SK-N-MC (cell line): ENCODE measurements around the gene HTATIP2.

ENCODE experiments used
- DNase-seq: peaks from one replicate; pipeline ENCODE4 v3.0.0-alpha.2; 2011; ENCODE audit warnings: low read depth, low spot score
- H3K27ac ChIP-seq: fragments of 200-600 bp; sonication (generic); 2 replicates; pipeline ENCODE4 v1.5.1; 2016; ENCODE audit warnings: mixed run types
- H3K36me3 ChIP-seq: fragments of 200-600 bp; sonication (generic); 2 replicates; pipeline ENCODE4 v1.6.1; 2017; ENCODE audit warnings: antibody characterized with exemption, low read length, mixed read lengths; ENCODE audit not compliant: insufficient read depth
- H3K4me3 ChIP-seq: fragments of 200-600 bp; sonication (generic); 2 replicates; pipeline ENCODE4 v1.5.1; 2016
- H3K9ac ChIP-seq: fragments of 200-600 bp; sonication (generic); 2 replicates; pipeline ENCODE4 v1.8.0; 2017; ENCODE audit warnings: mixed run types, mixed read lengths; ENCODE audit not compliant: insufficient read length
- H3K9me3 ChIP-seq: fragments of 200-600 bp; sonication (generic); 2 replicates; pipeline ENCODE4 v1.6.1; 2017; ENCODE audit warnings: low read depth, mild to moderate bottlenecking, antibody characterized with exemption, low read length, moderate library complexity, mixed read lengths
- EZH2 ChIP-seq: fragments of 200-600 bp; sonication (generic); IDR thresholded peaks from one replicate; pipeline ENCODE4 v1.6.1; 2017; ENCODE audit warnings: antibody characterized with exemption
- FOXP2 ChIP-seq: optimal IDR thresholded peaks from 2 replicates; pipeline ENCODE3; 2011; ENCODE audit warnings: mild to moderate bottlenecking, moderate library complexity; ENCODE audit not compliant: insufficient read depth; ENCODE audit errors: extremely low read length, control extremely low read depth
- POLR2AphosphoS5 ChIP-seq: IDR thresholded peaks from 2 replicates; pipeline ENCODE4 v1.6.1; 2012; ENCODE audit warnings: mild to moderate bottlenecking, low read depth, low read length, borderline replicate concordance

HTATIP2 gene

GRCh38 chr11:20363500-20364340, at the start of gene HTATIP2:
Gene HTATIP2 (plus strand): TSS chr11:20363714. CDS start chr11:20364238, 524 bp downstream.
- Histone ChIP-seq H3K27ac (no peak within 1 kb of the TSS), H3K9me3 (no peaks in the 10 kb centered on the region), H3K4me3 (no peak within 1 kb of the TSS), H3K9ac (no peak within 1 kb of the TSS), H3K36me3 (no peaks in the 10 kb centered on the region)
- no peak for DNase-seq
- no peak for TF ChIP-seq FOXP2

GRCh38 chr11:20315800-20316199, 47.7 kb upstream of the HTATIP2 start:
- DNase-seq, result no peak
- Histone ChIP-seq H3K36me3 (no peaks in the 10 kb centered on the region), H3K4me3 (no peak overlapping the region), H3K9ac (no peak overlapping the region), H3K9me3 (no peaks in the 10 kb centered on the region), H3K27ac (no peak overlapping the region)
- no peak for TF ChIP-seq POLR2AphosphoS5
- no peak for TF ChIP-seq FOXP2
- no peak for TF ChIP-seq EZH2

DNA sequence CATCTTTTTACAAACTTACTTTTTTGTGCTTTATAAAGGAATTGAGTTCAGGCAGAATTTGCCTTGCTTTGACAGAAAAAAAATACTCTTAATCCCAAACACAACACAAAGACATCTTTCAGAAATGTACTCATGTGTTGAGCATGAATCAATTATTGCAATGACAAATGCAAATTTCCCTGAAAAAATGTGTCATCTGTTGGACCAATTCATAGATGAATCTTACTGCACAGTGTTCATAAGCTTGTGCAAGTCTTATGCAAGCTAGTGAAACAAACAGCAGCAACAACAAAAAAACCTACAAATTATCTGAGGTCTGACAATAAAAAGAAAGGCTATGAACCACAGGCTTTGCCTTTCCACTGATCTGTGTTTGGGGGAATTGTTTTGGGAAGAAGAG, 42.3 kb upstream of the HTATIP2 start:
- no peak for TF ChIP-seq POLR2AphosphoS5
- TF ChIP-seq FOXP2, result no peak
- no peak for TF ChIP-seq EZH2
- DNase-seq, result no peak

DNA sequence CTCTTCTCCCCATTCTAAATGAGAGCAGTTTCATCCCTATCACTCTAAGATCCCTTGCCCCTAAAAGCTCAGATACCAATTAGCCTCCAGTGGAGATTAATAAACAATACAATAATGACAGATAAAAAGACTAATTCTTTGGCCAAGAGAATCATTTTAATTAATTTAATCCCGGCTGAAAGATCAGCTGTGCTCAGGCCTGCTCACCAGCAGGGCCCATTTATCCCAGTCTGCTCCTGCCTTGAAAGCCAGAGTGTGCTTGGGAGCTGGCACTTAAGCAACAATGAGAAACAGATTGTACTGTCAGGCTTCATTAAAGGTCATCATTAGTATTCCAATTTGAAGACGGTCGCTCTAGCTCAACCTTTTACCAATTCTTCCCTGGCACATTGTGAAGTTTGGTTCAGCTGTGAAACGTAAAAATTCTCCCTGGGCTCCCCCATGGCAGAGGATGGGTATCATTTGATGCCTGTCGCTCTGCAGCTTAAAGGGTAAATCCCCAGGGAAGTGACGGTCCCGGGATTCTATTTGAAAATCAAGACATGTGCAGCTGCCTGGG, 36.1 kb upstream of the HTATIP2 start:
- H3K9ac ChIP-seq, result no peak overlapping the region
- H3K9me3 ChIP-seq, result no peaks in the 10 kb centered on the region
- DNase-seq, result no peak
- H3K36me3 ChIP-seq, result no peaks in the 10 kb centered on the region
- TF ChIP-seq POLR2AphosphoS5 (no peak), EZH2 (no peak), FOXP2 (no peak)
- H3K4me3 ChIP-seq, result no peak overlapping the region
- no peak overlapping the region for H3K27ac ChIP-seq

More for the DNA sequence above, 42.3 kb upstream of the HTATIP2 start:
- no peak overlapping the region for H3K4me3 ChIP-seq
- no peaks in the 10 kb centered on the region for H3K9me3 ChIP-seq
- H3K36me3 ChIP-seq, result no peaks in the 10 kb centered on the region
- no peak overlapping the region for H3K9ac ChIP-seq
- no peak overlapping the region for H3K27ac ChIP-seq

- no peak for TF ChIP-seq POLR2AphosphoS5
- TF ChIP-seq EZH2, result no peak
- TF ChIP-seq FOXP2, result no peak
- no peak overlapping the region for H3K27ac ChIP-seq
- no peak overlapping the region for H3K4me3 ChIP-seq
- H3K9ac ChIP-seq, result no peak overlapping the region
- H3K9me3 ChIP-seq, result no peaks in the 10 kb centered on the region
- DNase-seq, result no peak
- no peaks in the 10 kb centered on the region for H3K36me3 ChIP-seq
Measured at GRCh38 chr11:20336056-20336455, 27.5 kb upstream of the HTATIP2 start.

DNA sequence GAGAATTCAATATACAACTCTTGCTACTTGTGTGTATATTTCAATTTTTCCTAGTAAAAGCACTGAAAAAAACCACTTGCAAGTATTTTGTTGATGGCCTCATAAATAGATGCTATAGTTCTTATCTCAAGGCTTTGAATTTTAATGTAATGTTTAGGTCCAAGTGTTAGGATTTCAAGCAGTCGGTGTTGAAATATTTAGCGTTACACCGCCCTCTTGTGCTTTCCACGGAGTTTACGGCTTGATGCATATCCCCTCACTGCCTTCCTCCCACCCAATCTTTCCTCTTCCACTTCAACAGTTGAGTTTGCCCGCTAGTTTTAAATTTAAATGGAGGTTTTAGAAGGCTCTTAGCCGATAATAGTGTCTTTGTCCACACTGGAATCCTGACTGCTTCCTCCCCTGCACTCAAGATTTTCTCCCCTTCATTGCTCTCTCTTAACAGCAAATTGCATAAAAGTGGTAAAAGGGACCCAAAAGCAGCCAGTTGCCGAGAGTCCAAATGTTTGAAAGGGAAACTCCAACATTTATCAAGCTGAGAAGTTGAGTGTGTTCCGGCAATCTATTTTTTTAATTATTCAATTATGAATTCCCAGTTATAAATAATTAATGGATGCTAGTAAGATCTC, 25.9 kb upstream of the HTATIP2 start:
- H3K27ac ChIP-seq, result no peak overlapping the region
- H3K9ac ChIP-seq, result no peak overlapping the region
- DNase-seq, result no peak
- H3K36me3 ChIP-seq, result no peaks in the 10 kb centered on the region
- TF ChIP-seq POLR2AphosphoS5, result no peak
- H3K9me3 ChIP-seq, result no peaks in the 10 kb centered on the region
- H3K4me3 ChIP-seq, result no peak overlapping the region

DNA sequence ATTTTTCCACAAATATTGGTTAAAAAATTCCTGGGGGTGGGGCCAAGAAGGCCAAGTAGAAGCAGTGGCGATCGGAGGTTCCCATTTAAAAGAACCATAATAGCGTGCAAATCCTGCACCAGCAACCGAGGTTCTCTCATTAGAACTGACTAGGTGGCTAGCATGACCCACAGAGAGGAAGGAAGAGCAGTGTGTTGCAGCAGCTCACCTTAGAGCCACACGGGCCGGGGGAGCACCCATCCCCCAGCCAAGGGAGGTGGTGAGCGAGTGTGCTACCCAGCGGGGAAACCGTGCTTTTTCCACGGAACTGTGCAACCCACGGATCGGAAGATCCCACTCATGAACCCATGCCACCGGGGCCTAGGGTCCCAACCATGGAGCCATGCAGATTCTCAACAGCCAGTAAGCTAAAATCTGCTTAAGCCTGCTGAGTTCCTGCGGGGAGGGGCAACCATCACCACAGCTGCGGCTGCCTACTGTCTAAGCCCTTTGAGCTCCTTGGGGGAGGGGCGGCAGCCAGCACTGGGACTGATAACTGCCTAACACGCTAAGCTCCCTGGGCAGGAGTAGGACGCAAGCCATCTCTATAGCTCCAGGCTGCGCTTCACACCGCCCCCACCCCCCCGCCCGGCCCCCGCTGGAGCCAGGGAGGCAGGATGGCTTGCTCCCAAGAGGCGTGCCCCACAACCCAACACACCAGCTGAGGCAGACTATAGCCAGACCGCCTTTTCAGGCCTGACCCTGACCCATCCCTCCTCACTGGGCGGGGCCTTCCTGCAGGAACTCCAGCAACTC, 21.0 kb upstream of the HTATIP2 start:
- Histone ChIP-seq H3K36me3 (no peaks in the 10 kb centered on the region), H3K9ac (no peak overlapping the region), H3K27ac (no peak overlapping the region), H3K9me3 (no peaks in the 10 kb centered on the region), H3K4me3 (no peak overlapping the region)
- TF ChIP-seq FOXP2, result no peak
- TF ChIP-seq POLR2AphosphoS5, result no peak
- no peak for TF ChIP-seq EZH2
- DNase-seq, result no peak

DNA sequence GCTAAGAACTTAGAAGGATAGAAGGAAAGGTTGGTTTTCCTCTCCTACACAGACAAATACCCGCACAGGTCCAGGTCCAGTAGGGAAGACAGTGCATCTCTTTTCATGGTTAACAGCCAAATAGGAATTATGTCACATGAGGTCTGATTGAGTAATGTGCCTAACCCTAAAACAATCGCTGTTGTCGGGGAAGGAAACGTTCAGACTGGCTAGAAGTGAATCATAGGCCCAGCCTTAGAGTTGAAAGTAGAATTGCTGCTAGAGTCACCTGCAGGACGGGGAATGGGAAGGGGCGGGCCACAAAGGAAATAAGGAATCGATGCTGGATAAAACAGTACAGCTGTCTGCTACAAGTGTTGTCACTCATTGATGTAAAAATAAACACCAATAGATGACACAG, 12.4 kb upstream of the HTATIP2 start:
- no peaks in the 10 kb centered on the region for H3K9me3 ChIP-seq
- TF ChIP-seq POLR2AphosphoS5, result no peak
- no peak for TF ChIP-seq FOXP2
- no peak for TF ChIP-seq EZH2
- H3K36me3 ChIP-seq, result no peaks in the 10 kb centered on the region
- no peak for DNase-seq
- H3K4me3 ChIP-seq, result no peak overlapping the region
- no peak overlapping the region for H3K27ac ChIP-seq
- no peak overlapping the region for H3K9ac ChIP-seq
